PC-3 (cell line): Measurements from ENCODE around the gene TCL1A. TPM values are rescaled to one million over a fixed set of nuclear protein-coding genes. Genes with fewer than 3 reads are reported as not detected.
A peak's percentile ranks its signal among the peaks of the same experiment; 100 is the strongest.

Source experiments
- ATAC-seq: fragments of 200-7000 bp; cut with Tn5 transposase; 2 replicates; pipeline ENCODE4 v1.9.1; 2020; ENCODE audit warnings: mild to moderate bottlenecking, moderate library complexity
- BruUV-seq: library from RNA; stranded (reverse); fragments of 400-500 nt; replicated peaks from 2 replicates; lab custom pipeline; 2021; lab: Mats Ljungman, UMichigan
- CTCF ChIA-PET: fragments of 300-600 bp; sonication (Branson Sonifier 250); formaldehyde crosslinking; loops from one replicate; lab custom pipeline; 2022; ENCODE audit warnings: antibody characterized with exemption; lab: Charles Lee
- POLR2A ChIA-PET: fragments of 300-600 bp; sonication (Branson Sonifier 250); formaldehyde crosslinking; loops from one replicate; lab custom pipeline; 2022; ENCODE audit warnings: antibody characterized with exemption; ENCODE audit not compliant: unreplicated experiment; lab: Charles Lee
- DNase-seq: peaks from one replicate; pipeline ENCODE4 v3.0.0-alpha.2; 2015
- H2AFZ ChIP-seq: fragments of 300-600 bp; sonication (generic); 2 replicates; pipeline ENCODE4 v1.6.0; 2016; ENCODE audit warnings: antibody characterized with exemption, low read length
- H3F3A ChIP-seq: fragments of 300-600 bp; sonication (generic); one replicate; pipeline ENCODE4 v1.6.0; 2017; ENCODE audit warnings: antibody characterized with exemption, low read length, control low read depth, mild to moderate bottlenecking; ENCODE audit not compliant: unreplicated experiment
- H3K27ac ChIP-seq: fragments of 300-600 bp; sonication (generic); 2 replicates; pipeline ENCODE4 v1.5.1; 2016; ENCODE audit warnings: mild to moderate bottlenecking, low read length
- H3K27me3 ChIP-seq: fragments of 300-600 bp; sonication (generic); 2 replicates; pipeline ENCODE4 v1.6.1; 2016; ENCODE audit warnings: low read length, mixed read lengths
- H3K36me3 ChIP-seq: fragments of 300-600 bp; sonication (generic); 2 replicates; pipeline ENCODE4 v1.6.1; 2016; ENCODE audit warnings: low read depth, mixed run types, low read length, mixed read lengths
- H3K4me1 ChIP-seq: fragments of 300-600 bp; sonication (generic); 2 replicates; pipeline ENCODE4 v1.5.1; 2016; ENCODE audit warnings: low read length; ENCODE audit not compliant: insufficient read depth
- H3K4me2 ChIP-seq: fragments of 300-600 bp; sonication (generic); 2 replicates; pipeline ENCODE4 v1.6.0; 2016; ENCODE audit warnings: low read length
- H3K4me3 ChIP-seq: fragments of 300-600 bp; sonication (generic); 2 replicates; pipeline ENCODE4 v1.5.1; 2016; ENCODE audit warnings: mild to moderate bottlenecking, low read length, mixed read lengths
- H3K79me2 ChIP-seq: fragments of 300-600 bp; sonication (generic); 2 replicates; pipeline ENCODE4 v1.6.1; 2017; ENCODE audit warnings: low read length, mixed read lengths
- H3K9ac ChIP-seq: fragments of 300-600 bp; sonication (generic); 2 replicates; pipeline ENCODE4 v1.6.0; 2016; ENCODE audit warnings: mild to moderate bottlenecking, low read length
- H3K9me2 ChIP-seq: fragments of 300-600 bp; sonication (generic); replicated peaks from 2 replicates; pipeline ENCODE4 v1.6.1; 2016; ENCODE audit warnings: mixed run types, low read length, mixed read lengths
- H3K9me3 ChIP-seq: fragments of 300-600 bp; sonication (generic); 2 replicates; pipeline ENCODE4 v1.6.1; 2016; ENCODE audit warnings: low read length, mixed read lengths
- H4K20me1 ChIP-seq: fragments of 300-600 bp; sonication (generic); 2 replicates; pipeline ENCODE4 v1.6.1; 2016; ENCODE audit warnings: low read length, mixed read lengths
- CTCF ChIP-seq: fragments of 300-600 bp; sonication (generic); conservative IDR thresholded peaks from 2 replicates; pipeline ENCODE4 v1.5.1; 2017; ENCODE audit warnings: antibody characterized with exemption, low read depth, mild to moderate bottlenecking, low read length
- EZH2 ChIP-seq: fragments of 300-600 bp; sonication (generic); IDR thresholded peaks from one replicate; pipeline ENCODE4 v1.6.1; 2017; ENCODE audit warnings: antibody characterized with exemption, mild to moderate bottlenecking, low read length; ENCODE audit not compliant: unreplicated experiment
- EZH2phosphoT487 ChIP-seq: fragments of 300-600 bp; sonication (generic); IDR thresholded peaks from 2 replicates; pipeline ENCODE4 v1.6.1; 2018; ENCODE audit warnings: mild to moderate bottlenecking, antibody characterized with exemption, low read length, borderline replicate concordance
- intact Hi-C: fragments of 100-400 bp; cut with micrococcal nuclease; formaldehyde crosslinking; loops from 2 replicates; pipeline ENCODE4 v1.9.0; 2023
- total RNA-seq: library from RNA; depleted of rRNA; stranded (reverse); fragments of >200 nt; gene quantifications from 2 replicates; pipeline ENCODE4 v1.2.3, GENCODE V29; 2014

Gene TCL1A
- total RNA-seq, 1 experiment from 2014 or later, result not detected

- BruUV-seq, result no TSS peak
- Histone ChIP-seq H3K27me3 (no peaks in the 10 kb centered on the region), H3K4me2 (peak overlapping the region; percentile 28; the same call in 1 of the 2 replicates), H4K20me1 (no peaks in the 10 kb centered on the region), H3K9me2 (no peaks in the 10 kb centered on the region), H3K9ac (no peak overlapping the region), H3K4me1 (peaks cover 12% of the 10 kb centered on the region), H3K27ac (peak overlapping the region; percentile 59), H3F3A (no peaks in the 10 kb centered on the region), H3K4me3 (no peak overlapping the region), H3K9me3 (no peaks in the 10 kb centered on the region), H2AFZ (peak overlapping the region; percentile 45; the same call in 1 of the 2 replicates), H3K79me2 (no peaks in the 10 kb centered on the region), H3K36me3 (no peaks in the 10 kb centered on the region)
- no peak; the same call in 1 of the 2 replicates for ATAC-seq
- POLR2A ChIA-PET, result interaction anchor here (0.6 kb wide), 1 partner anchor 277 kb away, joined by 10 read pairs; no protein-coding TSS in a partner anchor
- CTCF ChIA-PET, result no interaction called here
- intact Hi-C loops, result no loop called here
- no peak for TF ChIP-seq CTCF
- TF ChIP-seq EZH2, result no peak
- TF ChIP-seq EZH2phosphoT487, result no peak
- DNase-seq, result peak; percentile 75
Observed at GRCh38 chr14:95741038-95741490, 27.1 kb upstream of the TCL1A start.

- ATAC-seq, result no peak
- H3K9me3 ChIP-seq, result no peaks in the 10 kb centered on the region
- H3F3A ChIP-seq, result no peaks in the 10 kb centered on the region
- peaks cover 12% of the 10 kb centered on the region for H3K4me1 ChIP-seq
- no peaks in the 10 kb centered on the region for H3K79me2 ChIP-seq
- intact Hi-C loops, result no loop called here
- H3K36me3 ChIP-seq, result no peaks in the 10 kb centered on the region
- no peak for DNase-seq
- no peak overlapping the region for H3K27ac ChIP-seq
- H4K20me1 ChIP-seq, result no peaks in the 10 kb centered on the region
- BruUV-seq, result no TSS peak
- no peak overlapping the region for H3K9ac ChIP-seq
- TF ChIP-seq CTCF (no peak), EZH2phosphoT487 (no peak), EZH2 (no peak)
- H3K4me3 ChIP-seq, result no peak overlapping the region
- ChIA-PET CTCF (no interaction called here), POLR2A (no interaction called here)
- no peaks in the 10 kb centered on the region for H3K9me2 ChIP-seq
- no peak overlapping the region for H2AFZ ChIP-seq
- no peak overlapping the region for H3K4me2 ChIP-seq
- no peaks in the 10 kb centered on the region for H3K27me3 ChIP-seq
Observed at GRCh38 chr14:95739356-95739755, 25.4 kb upstream of the TCL1A start.

- H4K20me1 ChIP-seq, result no peaks in the 10 kb centered on the region
- H3F3A ChIP-seq, result no peaks in the 10 kb centered on the region
- CTCF ChIA-PET, result no interaction called here
- no peaks in the 10 kb centered on the region for H3K9me2 ChIP-seq
- DNase-seq (no peak), ATAC-seq (no peak)
- no peaks in the 10 kb centered on the region for H3K4me1 ChIP-seq
- no peaks in the 10 kb centered on the region for H3K9me3 ChIP-seq
- no peaks in the 10 kb centered on the region for H3K36me3 ChIP-seq
- no peaks in the 10 kb centered on the region for H3K79me2 ChIP-seq
- POLR2A ChIA-PET, result no interaction called here
- H3K4me2 ChIP-seq, result no peak overlapping the region
- intact Hi-C loops, result no loop called here
- TF ChIP-seq CTCF (no peak), EZH2phosphoT487 (no peak), EZH2 (no peak)
- BruUV-seq, result no TSS peak
- H3K4me3 ChIP-seq, result no peak overlapping the region
- H3K27ac ChIP-seq, result no peak overlapping the region
- H3K9ac ChIP-seq, result no peak overlapping the region
- no peak overlapping the region for H2AFZ ChIP-seq
- peaks cover 33% of the 10 kb centered on the region for H3K27me3 ChIP-seq
Observed at GRCh38 chr14:95733212-95733611, 19.3 kb upstream of the TCL1A start.
